NCI-H2029 (cell line): ENCODE results near the gene RPF1.
A peak's percentile ranks its signal among the peaks of the same experiment; 100 is the strongest.
"Not testable (repeated sequence)": the region's sequence is repeated elsewhere in the genome, so short reads cannot be mapped to it uniquely, and the experiment has no call there.

Source experiments
- DNase-seq: peaks from one replicate; lab custom pipeline; 2025; lab: John Stamatoyannopoulos, UW

RPF1 gene

GRCh38 chr1:84492726-84493125 is 13.7 kb downstream of the RPF1 start:
- DNase-seq: no peak

GRCh38 chr1:84493747-84494146 is 14.7 kb downstream of the RPF1 start:
- DNase-seq: no peak

- no peak for DNase-seq
Measured at GRCh38 chr1:84496498-84496897, 17.4 kb downstream of the RPF1 start.

- no peak for DNase-seq
Measured at GRCh38 chr1:84497631-84498275, 18.7 kb downstream of the RPF1 start.

- DNase-seq: no peak
Measured at GRCh38 chr1:84502927-84503326, 23.9 kb downstream of the RPF1 start.

GRCh38 chr1:84504580-84505492 is 25.8 kb downstream of the RPF1 start:
- DNase-seq: no peak

- peak; percentile 42 for DNase-seq
Measured at GRCh38 chr1:84505493-84506001, 26.5 kb downstream of the RPF1 start.

GRCh38 chr1:84506002-84506728 is 27.1 kb downstream of the RPF1 start, which contains the start of the genes GNG5 and SPATA1:
Gene GNG5 (minus strand): TSS chr1:84506581. CDS start chr1:84506091, 490 bp downstream.
Gene SPATA1 (plus strand): TSS chr1:84506386. CDS start chr1:84516360, 9,974 bp downstream.
- DNase-seq: peak; percentile 94

GRCh38 chr1:84506729-84507453 is 27.8 kb downstream of the RPF1 start:
- no peak for DNase-seq

- not testable (repeated sequence) for DNase-seq
Measured at GRCh38 chr1:84507887-84508286, 28.8 kb downstream of the RPF1 start.

- no peak for DNase-seq
Measured at GRCh38 chr1:84508510-84508909, 29.4 kb downstream of the RPF1 start.

- DNase-seq: no peak
Measured at GRCh38 chr1:84509029-84509428, 30.0 kb downstream of the RPF1 start.

GRCh38 chr1:84510165-84510564 is 31.1 kb downstream of the RPF1 start:
- no peak for DNase-seq

- DNase-seq: no peak
Measured at GRCh38 chr1:84510668-84511067, 31.6 kb downstream of the RPF1 start.

- DNase-seq: no peak
Measured at GRCh38 chr1:84524590-84524989, 45.5 kb downstream of the RPF1 start.

- DNase-seq: no peak
Measured at GRCh38 chr1:84525779-84526178, 46.7 kb downstream of the RPF1 start.

GRCh38 chr1:84538599-84538998 is 59.5 kb downstream of the RPF1 start:
- peak; percentile 42 for DNase-seq

GRCh38 chr1:84539972-84540371 is 60.9 kb downstream of the RPF1 start:
- no peak for DNase-seq

- DNase-seq: no peak
Measured at GRCh38 chr1:84540759-84541158, 61.7 kb downstream of the RPF1 start.

- DNase-seq: no peak
Measured at GRCh38 chr1:84541679-84542078, 62.6 kb downstream of the RPF1 start.
